WI38 (cell line): ENCODE results near the gene PTGFRN.

Source experiments
- H3K4me3 ChIP-seq: 2 replicates; pipeline ENCODE4 v1.5.1; 2011; ENCODE audit warnings: low read depth, mild to moderate bottlenecking, control low read depth, low read length
- TF ChIP-seq, protein P1 (sequence below): IDR thresholded peaks from 2 replicates; pipeline ENCODE4 v1.5.1; 2012; ENCODE audit warnings: low read depth, mild to moderate bottlenecking, control low read depth, low read length

PTGFRN gene

DNA sequence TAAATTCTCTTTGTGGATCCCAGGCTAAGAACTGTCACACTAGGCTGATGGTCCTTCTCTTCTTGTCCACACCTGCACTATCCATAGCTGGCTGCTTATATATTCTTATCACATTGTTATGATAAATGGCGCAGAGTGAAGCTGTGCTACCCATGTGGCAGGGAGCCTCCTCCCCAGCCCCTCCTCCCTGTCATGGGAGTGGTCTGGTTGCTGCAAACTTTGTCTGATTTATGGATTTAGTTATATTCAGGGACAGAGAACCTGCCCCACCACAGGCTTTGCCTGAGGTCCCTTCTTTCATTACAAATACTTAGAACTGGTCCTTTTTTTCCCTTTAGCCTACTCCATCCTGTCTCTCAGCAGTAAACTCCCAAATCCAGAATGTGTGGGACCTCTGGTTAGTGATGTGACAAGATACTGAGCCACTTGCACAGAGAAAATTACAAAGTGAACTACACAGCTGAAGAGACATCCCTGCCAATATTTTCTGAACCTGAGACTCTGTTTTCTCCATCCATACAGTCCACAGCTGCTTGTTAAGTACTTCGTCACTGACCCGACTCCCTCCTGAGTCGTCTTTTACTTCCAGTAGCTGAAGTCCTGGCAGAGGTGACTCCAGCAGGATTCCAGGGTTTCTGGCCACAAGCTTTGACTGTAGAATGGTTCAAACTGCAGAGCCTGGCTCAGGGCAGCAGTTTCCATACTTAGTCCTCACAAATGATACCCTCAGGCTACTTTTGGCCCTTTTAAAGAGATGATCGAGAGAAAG, 37.6 kb downstream of the PTGFRN start:
- TF ChIP-seq, protein P1, sequence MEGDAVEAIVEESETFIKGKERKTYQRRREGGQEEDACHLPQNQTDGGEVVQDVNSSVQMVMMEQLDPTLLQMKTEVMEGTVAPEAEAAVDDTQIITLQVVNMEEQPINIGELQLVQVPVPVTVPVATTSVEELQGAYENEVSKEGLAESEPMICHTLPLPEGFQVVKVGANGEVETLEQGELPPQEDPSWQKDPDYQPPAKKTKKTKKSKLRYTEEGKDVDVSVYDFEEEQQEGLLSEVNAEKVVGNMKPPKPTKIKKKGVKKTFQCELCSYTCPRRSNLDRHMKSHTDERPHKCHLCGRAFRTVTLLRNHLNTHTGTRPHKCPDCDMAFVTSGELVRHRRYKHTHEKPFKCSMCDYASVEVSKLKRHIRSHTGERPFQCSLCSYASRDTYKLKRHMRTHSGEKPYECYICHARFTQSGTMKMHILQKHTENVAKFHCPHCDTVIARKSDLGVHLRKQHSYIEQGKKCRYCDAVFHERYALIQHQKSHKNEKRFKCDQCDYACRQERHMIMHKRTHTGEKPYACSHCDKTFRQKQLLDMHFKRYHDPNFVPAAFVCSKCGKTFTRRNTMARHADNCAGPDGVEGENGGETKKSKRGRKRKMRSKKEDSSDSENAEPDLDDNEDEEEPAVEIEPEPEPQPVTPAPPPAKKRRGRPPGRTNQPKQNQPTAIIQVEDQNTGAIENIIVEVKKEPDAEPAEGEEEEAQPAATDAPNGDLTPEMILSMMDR, result no peak
- H3K4me3 ChIP-seq, result no peak overlapping the region

DNA sequence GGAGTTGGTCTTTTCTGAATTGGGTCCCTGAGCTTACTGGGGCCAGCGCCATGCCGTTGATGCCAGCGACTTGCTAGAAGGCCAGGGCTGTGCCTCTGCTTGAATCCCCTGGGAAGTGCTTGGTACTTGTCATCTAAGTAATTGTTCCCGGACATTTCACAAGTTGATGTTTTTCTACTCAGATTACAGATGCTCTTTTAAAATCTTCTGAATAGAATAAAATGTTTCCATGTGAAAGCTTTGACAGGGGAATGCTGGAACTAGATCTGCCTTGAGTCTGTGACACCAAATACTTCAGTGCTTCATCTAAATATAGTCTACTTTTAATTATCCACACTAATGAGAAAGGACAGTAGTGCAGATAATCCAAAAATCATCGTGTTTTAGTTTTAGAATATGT, 38.3 kb downstream of the PTGFRN start:
- no peak overlapping the region for H3K4me3 ChIP-seq
- TF ChIP-seq, protein P1, result no peak

DNA sequence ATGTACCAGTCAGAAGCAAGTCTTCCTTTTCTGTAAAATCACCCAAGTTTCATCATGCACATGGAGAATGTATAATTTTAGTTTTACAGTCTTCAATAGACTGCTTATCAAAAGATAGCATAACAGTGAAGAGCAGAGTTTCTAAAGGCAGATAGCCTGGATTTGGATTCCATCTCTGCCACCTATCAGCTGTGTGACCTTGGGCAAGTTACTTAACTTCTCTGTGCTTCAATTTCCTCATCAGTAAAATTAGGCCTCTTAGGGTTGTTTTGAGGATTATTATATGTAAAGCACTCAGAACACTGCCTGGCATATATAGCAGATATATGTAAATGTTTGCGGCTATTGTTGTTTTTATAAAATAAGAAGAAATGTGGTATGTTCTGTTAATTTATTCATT, 38.9 kb downstream of the PTGFRN start:
- H3K4me3 ChIP-seq, result no peak overlapping the region
- TF ChIP-seq, protein P1, result no peak

DNA sequence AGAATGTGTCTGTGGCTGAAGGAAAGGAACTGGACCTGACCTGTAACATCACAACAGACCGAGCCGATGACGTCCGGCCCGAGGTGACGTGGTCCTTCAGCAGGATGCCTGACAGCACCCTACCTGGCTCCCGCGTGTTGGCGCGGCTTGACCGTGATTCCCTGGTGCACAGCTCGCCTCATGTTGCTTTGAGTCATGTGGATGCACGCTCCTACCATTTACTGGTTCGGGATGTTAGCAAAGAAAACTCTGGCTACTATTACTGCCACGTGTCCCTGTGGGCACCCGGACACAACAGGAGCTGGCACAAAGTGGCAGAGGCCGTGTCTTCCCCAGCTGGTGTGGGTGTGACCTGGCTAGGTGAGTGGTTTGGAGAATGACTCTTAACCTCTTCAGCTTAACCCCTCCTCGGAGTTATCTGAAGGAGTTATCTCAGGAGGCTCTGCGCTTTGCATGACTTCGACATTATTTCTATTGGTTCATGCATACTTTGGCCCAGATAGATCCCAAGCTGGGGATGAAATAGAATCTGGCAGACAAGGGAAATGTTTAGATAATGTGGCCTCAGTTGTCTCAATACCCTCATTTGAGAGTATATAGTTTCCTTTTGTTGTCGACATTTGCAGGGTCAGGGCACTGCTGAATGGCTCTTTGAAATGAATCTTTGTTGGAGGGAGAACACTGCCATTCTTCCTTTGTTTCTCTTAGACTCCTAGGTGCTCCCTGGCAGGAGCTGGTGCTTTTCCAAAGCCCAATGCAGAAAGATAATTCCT, 39.7 kb downstream of the PTGFRN start:
- H3K4me3 ChIP-seq, result no peak overlapping the region
- TF ChIP-seq, protein P1, result no peak

DNA sequence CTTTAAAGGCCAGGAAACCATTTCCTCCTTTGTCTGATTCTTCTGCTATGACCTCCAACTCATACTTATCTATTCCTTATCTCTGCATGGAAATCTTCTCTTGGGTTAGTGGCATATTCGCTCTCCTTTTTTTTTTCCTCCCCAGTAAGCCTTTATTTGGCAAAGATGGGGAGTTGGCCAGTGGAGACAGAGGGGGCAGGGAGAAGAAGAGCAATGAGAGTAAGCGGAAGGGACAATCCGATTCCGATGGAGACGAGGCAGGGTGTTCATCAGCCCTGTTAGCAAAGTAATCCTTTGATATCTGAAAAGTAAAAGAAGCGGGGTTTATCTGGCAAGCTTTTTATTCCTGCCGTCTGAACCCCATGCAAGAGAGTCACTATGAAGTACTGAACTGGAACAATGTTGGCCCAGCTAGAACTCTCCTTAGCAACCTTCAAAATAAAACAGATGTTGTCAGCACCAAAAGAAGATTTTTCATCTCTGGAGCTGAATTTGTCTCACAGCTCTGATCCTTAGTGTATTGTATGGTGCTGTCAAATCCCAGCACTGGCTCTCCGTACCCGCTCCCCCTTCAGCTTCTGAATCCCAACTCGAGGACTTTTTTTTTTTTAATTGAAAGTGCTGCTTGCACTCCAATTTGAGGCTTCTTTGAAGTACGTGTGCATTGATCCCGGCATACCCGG, 40.9 kb downstream of the PTGFRN start:
- no peak overlapping the region for H3K4me3 ChIP-seq
- TF ChIP-seq, protein P1, result no peak

DNA sequence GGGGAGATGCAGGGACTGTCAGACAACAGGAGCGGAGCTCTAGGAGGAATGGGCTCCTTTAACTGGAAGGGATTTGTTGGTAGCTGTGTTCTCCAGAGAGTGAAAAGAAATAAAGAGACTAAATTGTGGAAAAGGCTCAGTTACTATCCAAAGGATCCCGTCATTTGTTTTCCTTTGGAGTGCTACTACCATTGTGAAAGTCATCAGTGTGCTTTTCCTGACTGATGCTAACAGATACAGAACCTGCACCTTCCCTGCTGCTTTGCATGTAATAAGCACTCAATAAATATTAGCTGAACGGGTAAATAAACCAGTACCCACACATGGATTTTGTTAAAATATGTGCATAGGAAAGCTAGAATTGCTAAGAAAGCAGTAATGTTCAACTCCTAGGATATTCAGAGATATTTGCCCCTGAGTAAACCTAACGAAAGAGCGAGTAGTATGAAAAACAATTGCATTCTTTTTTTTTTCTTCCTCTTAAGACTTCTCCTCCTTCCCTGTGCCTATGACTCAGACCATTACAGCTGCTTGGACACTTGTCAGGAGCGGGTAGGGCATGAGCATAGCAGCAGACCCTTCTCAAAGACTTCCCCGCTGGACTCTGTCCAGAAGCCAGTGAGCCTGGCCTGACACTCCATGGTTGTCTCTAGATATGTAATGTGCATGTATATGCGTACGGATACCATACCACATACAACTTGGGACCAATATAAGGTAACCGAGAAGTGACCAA, 41.7 kb downstream of the PTGFRN start:
- TF ChIP-seq, protein P1, result no peak
- no peak overlapping the region for H3K4me3 ChIP-seq
